Mesodermal cell (in vitro differentiated cells): ENCODE measurements around the gene SRRM2.

Experiments used
- H3K27ac ChIP-seq: 2 replicates; pipeline ENCODE4 v1.7.0; 2013; ENCODE audit warnings: mild to moderate bottlenecking, low read depth, low read length, moderate library complexity; ENCODE audit not compliant: severe bottlenecking
- H3K36me3 ChIP-seq: 2 replicates; pipeline ENCODE4 v1.7.1; 2013; ENCODE audit warnings: mild to moderate bottlenecking, low read length, moderate library complexity; ENCODE audit not compliant: control insufficient read depth, insufficient read depth
- H3K4me1 ChIP-seq: one replicate; pipeline ENCODE4 v1.7.1; 2013; ENCODE audit warnings: mild to moderate bottlenecking, low read length; ENCODE audit not compliant: insufficient read depth, control insufficient read depth, poor library complexity, severe bottlenecking
- H3K4me3 ChIP-seq: 2 replicates; pipeline ENCODE4 v1.7.0; 2013; ENCODE audit warnings: low read length, control low read depth, mild to moderate bottlenecking; ENCODE audit not compliant: insufficient read depth, poor library complexity, severe bottlenecking; ENCODE audit errors: extremely low read depth
- H3K9me3 ChIP-seq: 2 replicates; pipeline ENCODE4 v1.7.1; 2013; ENCODE audit warnings: mild to moderate bottlenecking, low read length, moderate library complexity; ENCODE audit not compliant: control insufficient read depth
- WGBS, 2 experiments: methylation state at CpG; one replicate each; pipeline ENCODE4 v1.1.5; 2013; ENCODE audit warnings: missing lambda C conversion rate in 2 of 2; ENCODE audit not compliant: insufficient coverage in 2 of 2; 5-methylcytosine and 5-hydroxymethylcytosine counted together

The SRRM2 gene

GRCh38 chr16:2741168-2741567, 11.3 kb upstream of the SRRM2 start:
- Histone ChIP-seq H3K27ac (no peak overlapping the region), H3K36me3 (no peaks in the 10 kb centered on the region), H3K4me1 (no peaks in the 10 kb centered on the region), H3K9me3 (no peaks in the 10 kb centered on the region), H3K4me3 (no peak overlapping the region)
- WGBS, 2 experiments, result 90 to 91% methylated on average over 3 to 4 of the region's 4 CpGs

GRCh38 chr16:2742323-2743006, 10.0 kb upstream of the SRRM2 start:
- H3K27ac ChIP-seq, result no peak overlapping the region
- H3K36me3 ChIP-seq, result no peaks in the 10 kb centered on the region
- H3K4me3 ChIP-seq, result no peak overlapping the region
- 95 to 98% methylated on average over 10 to 11 of the region's 12 CpGs for WGBS, 2 experiments
- no peaks in the 10 kb centered on the region for H3K4me1 ChIP-seq
- no peaks in the 10 kb centered on the region for H3K9me3 ChIP-seq

GRCh38 chr16:2743007-2743810, 9.2 kb upstream of the SRRM2 start:
- Histone ChIP-seq H3K9me3 (no peaks in the 10 kb centered on the region), H3K36me3 (no peaks in the 10 kb centered on the region), H3K4me1 (no peaks in the 10 kb centered on the region), H3K27ac (no peak overlapping the region), H3K4me3 (no peak overlapping the region)
- WGBS, 2 experiments, result 90 to 93% methylated on average over 12 to 14 of the region's 19 CpGs

GRCh38 chr16:2744711-2745110, 7.7 kb upstream of the SRRM2 start:
- no peaks in the 10 kb centered on the region for H3K36me3 ChIP-seq
- no peaks in the 10 kb centered on the region for H3K9me3 ChIP-seq
- H3K27ac ChIP-seq, result no peak overlapping the region
- H3K4me3 ChIP-seq, result no peak overlapping the region
- H3K4me1 ChIP-seq, result no peaks in the 10 kb centered on the region
- 94% methylated on average over 3 to 6 of the region's 6 CpGs for WGBS, 2 experiments

GRCh38 chr16:2745116-2745890, 7.1 kb upstream of the SRRM2 start:
- 81 to 87% methylated on average over 12 of the region's 15 CpGs for WGBS, 2 experiments
- Histone ChIP-seq H3K4me3 (no peak overlapping the region), H3K36me3 (no peaks in the 10 kb centered on the region), H3K9me3 (no peaks in the 10 kb centered on the region), H3K4me1 (no peaks in the 10 kb centered on the region), H3K27ac (no peak overlapping the region)

GRCh38 chr16:2745961-2746360, 6.5 kb upstream of the SRRM2 start:
- no peak overlapping the region for H3K4me3 ChIP-seq
- no peak overlapping the region for H3K27ac ChIP-seq
- H3K4me1 ChIP-seq, result peaks cover 1% of the 10 kb centered on the region
- no peaks in the 10 kb centered on the region for H3K9me3 ChIP-seq
- 89 to 90% methylated on average over 8 of the region's 9 CpGs for WGBS, 2 experiments
- H3K36me3 ChIP-seq, result no peaks in the 10 kb centered on the region

- H3K36me3 ChIP-seq, result peaks cover 3% of the 10 kb centered on the region
- WGBS, 2 experiments, result 98 to 100% methylated on average over 5 to 7 of the region's 7 CpGs
- peaks cover 7% of the 10 kb centered on the region for H3K4me1 ChIP-seq
- no peak overlapping the region for H3K27ac ChIP-seq
- H3K9me3 ChIP-seq, result no peaks in the 10 kb centered on the region
- no peak overlapping the region for H3K4me3 ChIP-seq
These were observed 3.5 kb upstream of the SRRM2 start for GRCh38 chr16:2748757-2749455.

- WGBS, 2 experiments, result 95 to 99% methylated on average over 4 to 5 of the region's 5 CpGs
- Histone ChIP-seq H3K4me1 (peaks cover 9% of the 10 kb centered on the region), H3K9me3 (no peaks in the 10 kb centered on the region), H3K4me3 (no peak overlapping the region), H3K36me3 (peaks cover 9% of the 10 kb centered on the region), H3K27ac (no peak overlapping the region)
These were observed 3.0 kb upstream of the SRRM2 start for GRCh38 chr16:2749476-2749875.

GRCh38 chr16:2749936-2750335, 2.5 kb upstream of the SRRM2 start:
- Histone ChIP-seq H3K4me3 (no peak overlapping the region), H3K9me3 (no peaks in the 10 kb centered on the region), H3K4me1 (peaks cover 13% of the 10 kb centered on the region), H3K27ac (no peak overlapping the region), H3K36me3 (peaks cover 11% of the 10 kb centered on the region)
- 92 to 94% methylated on average over 4 to 6 of the region's 6 CpGs for WGBS, 2 experiments

GRCh38 chr16:2751577-2752034, 832 bp upstream of the SRRM2 start:
- Histone ChIP-seq H3K36me3 (peaks cover 27% of the 10 kb centered on the region), H3K4me3 (peak overlapping the region; percentile 90), H3K9me3 (no peaks in the 10 kb centered on the region), H3K4me1 (peaks cover 16% of the 10 kb centered on the region), H3K27ac (peak overlapping the region; percentile 100)
- 27 to 28% methylated on average over 21 to 23 of the region's 23 CpGs for WGBS, 2 experiments
